K562 (cell line): ENCODE data around the gene CCDC9. TPM values are rescaled to one million over a fixed set of nuclear protein-coding genes. Genes with fewer than 3 reads are reported as not detected.

Source experiments
- ATAC-seq: fragments of 200-7000 bp; cut with Tn5 transposase; 3 replicates; pipeline ENCODE4 v1.9.1; 2020; ENCODE audit warnings: moderate library complexity
- BruUV-seq: library from RNA; stranded (reverse); fragments of 400-500 nt; replicated peaks from 2 replicates; lab custom pipeline; 2021; lab: Mats Ljungman, UMichigan
- CTCF ChIA-PET: fragments of 300-600 bp; formaldehyde crosslinking; extraction: SDS; loops from one replicate; lab custom pipeline; 2021; ENCODE audit warnings: low intra/inter-chr PET ratio; lab: Yijun Ruan, JAX
- POLR2A ChIA-PET: fragments of 300-600, 350-650 bp; sonication (Branson Sonifier 250); formaldehyde crosslinking; extraction: SDS; loops from one replicate; lab custom pipeline; 2021; ENCODE audit warnings: antibody characterized with exemption, inconsistent platforms; lab: Yijun Ruan, JAX
- DNase-seq, 4 experiments: peaks; one replicate each; pipeline versions ENCODE4 v3.0.0 to v3.0.0-alpha.2; 2011 to 2018; ENCODE audit warnings: low spot score in 3 of 4, mixed read lengths in 3 of 4; ENCODE audit errors: extremely low read depth in 1 of 4
- FAIRE-seq: peaks from 2 replicates; lab custom pipeline; 2011; peaks lifted over from hg19 to GRCh38; lab: Jason Lieb, UNC
- H2AFZ ChIP-seq: 2 replicates; pipeline ENCODE4 v1.6.0; 2011; ENCODE audit warnings: low read depth, low read length, control low read depth, inconsistent platforms
- H3K27ac ChIP-seq: fragments of 200-600 bp; 3 replicates; pipeline ENCODE4 v1.8.0; 2011; ENCODE audit warnings: low read depth, mild to moderate bottlenecking, control low read depth, inconsistent platforms, low read length, moderate library complexity, mixed read lengths; ENCODE audit errors: extremely low read depth
- H3K27me3 ChIP-seq, 2 experiments: fragments of 300-600 bp in 1 of 2; 2 replicates in 1 of 2; 3 replicates in 1 of 2; pipeline versions ENCODE4 v1.6.0 to v1.8.0; 2011; ENCODE audit warnings: inconsistent platforms in 2 of 2, low read length in 2 of 2, mild to moderate bottlenecking in 1 of 2, mixed read lengths in 1 of 2, moderate library complexity in 1 of 2; ENCODE audit not compliant: control insufficient read depth in 2 of 2, insufficient read depth in 2 of 2
- H3K36me3 ChIP-seq: fragments of 300-600 bp; 3 replicates; pipeline ENCODE4 v1.8.0; 2011; ENCODE audit warnings: mild to moderate bottlenecking, low read length, inconsistent platforms; ENCODE audit not compliant: control insufficient read depth, insufficient read depth
- H3K4me1 ChIP-seq, 2 experiments: fragments of 200-600 bp in 1 of 2; replicated peaks in 1 of 2; 2 replicates in 1 of 2; 3 replicates in 1 of 2; pipeline versions ENCODE4 v1.5.1 to v1.8.0; 2011; ENCODE audit warnings: inconsistent platforms in 2 of 2, low read length in 2 of 2, mild to moderate bottlenecking in 1 of 2, mixed read lengths in 1 of 2, moderate library complexity in 1 of 2; ENCODE audit not compliant: control insufficient read depth in 2 of 2, insufficient read depth in 2 of 2
- H3K4me2 ChIP-seq: 2 replicates; pipeline ENCODE4 v1.6.1; 2011; ENCODE audit warnings: low read length, control low read depth, inconsistent platforms, mixed read lengths; ENCODE audit not compliant: insufficient read depth
- H3K4me3 ChIP-seq: fragments of 200-600 bp; sonication (generic), shearing (Covaris generic); 2 replicates; pipeline ENCODE4 v1.5.1; 2016; ENCODE audit warnings: control low read depth, inconsistent platforms
- H3K79me2 ChIP-seq: fragments of 200-600 bp; 3 replicates; pipeline ENCODE4 v1.8.0; 2011; ENCODE audit warnings: low read length, inconsistent platforms; ENCODE audit not compliant: control insufficient read depth, insufficient read depth
- H3K9ac ChIP-seq, 2 experiments: 2 replicates each; pipeline versions ENCODE4 v1.6.0 to v1.6.1; 2011; ENCODE audit warnings: low read depth in 2 of 2, low read length in 2 of 2, control low read depth in 1 of 2, inconsistent platforms in 1 of 2, mild to moderate bottlenecking in 1 of 2, mixed read lengths in 1 of 2; ENCODE audit not compliant: insufficient read depth in 1 of 2
- H3K9me1 ChIP-seq: one replicate; pipeline ENCODE4 v1.6.0; 2011; ENCODE audit warnings: inconsistent platforms, mild to moderate bottlenecking, low read length, moderate library complexity; ENCODE audit not compliant: control insufficient read depth, insufficient read depth
- H3K9me3 ChIP-seq: replicated peaks from 2 replicates; pipeline ENCODE4 v1.5.1; 2011; ENCODE audit warnings: low read depth, low read length, inconsistent platforms; ENCODE audit not compliant: control insufficient read depth, insufficient read depth
- H4K20me1 ChIP-seq: replicated peaks from 2 replicates; pipeline ENCODE4 v1.6.1; 2011; ENCODE audit warnings: low read length, inconsistent platforms, mixed read lengths; ENCODE audit not compliant: control insufficient read depth, insufficient read depth
- ELF4 ChIP-seq: fragments of 450-650 bp; formaldehyde crosslinking; IDR thresholded peaks from 2 replicates; pipeline ENCODE4 v1.4.0; 2022; ENCODE audit warnings: missing genetic modification characterization
- HNRNPH1 ChIP-seq: fragments of 200-400 bp; formaldehyde crosslinking; optimal IDR thresholded peaks from 2 replicates; pipeline ENCODE3; 2017; ENCODE audit warnings: low read depth, mild to moderate bottlenecking, low read length, moderate library complexity
- HNRNPL ChIP-seq: fragments of 200-400 bp; formaldehyde crosslinking; IDR thresholded peaks from 2 replicates; pipeline ENCODE4 v1.6.1; 2017; ENCODE audit warnings: low read depth, mild to moderate bottlenecking, low read length
- MGA ChIP-seq: fragments of 450-650 bp; IDR thresholded peaks from 2 replicates; pipeline ENCODE4 v1.6.1; 2016; ENCODE audit warnings: mild to moderate bottlenecking, moderate library complexity
- SFPQ ChIP-seq: fragments of 200-400 bp; formaldehyde crosslinking; IDR thresholded peaks from 2 replicates; pipeline ENCODE4 v1.6.1; 2017; ENCODE audit warnings: mild to moderate bottlenecking, low read depth, low read length, moderate library complexity
- TGIF2 ChIP-seq: sonication (generic); formaldehyde crosslinking; IDR thresholded peaks from 2 replicates; pipeline ENCODE4 v1.8.1; 2022; ENCODE audit warnings: mild to moderate bottlenecking, missing genetic modification reagents, moderate library complexity
- ZBTB7A ChIP-seq: IDR thresholded peaks from 2 replicates; pipeline ENCODE4 v1.6.1; 2011; ENCODE audit warnings: low read depth, mild to moderate bottlenecking, low read length, moderate library complexity, borderline replicate concordance; ENCODE audit not compliant: control insufficient read depth
- WGBS: fragments of 100-300 bp; shearing (Covaris generic); methylation state at CpG from one replicate; pipeline ENCODE4 v1.1.6; 2016; ENCODE audit warnings: low coverage, mixed read lengths; ENCODE audit not compliant: insufficient coverage; ENCODE audit errors: missing lambda C conversion rate; 5-methylcytosine and 5-hydroxymethylcytosine counted together
- in situ Hi-C: fragments of 300-500 bp; cut with MboI; formaldehyde crosslinking; loops from 4 replicates; pipeline ENCODE4 v1.15.0; 2018; ENCODE audit warnings: inconsistent platforms, mixed read lengths
- intact Hi-C: fragments of 100-400 bp; cut with micrococcal nuclease; formaldehyde crosslinking; loops from 2 replicates; pipeline ENCODE4 v1.14.2; 2022
- polyA plus RNA-seq, 8 experiments: library from polyadenylated mRNA; depleted of rRNA in 4 of 8; stranded (reverse) in 5 of 8; unstranded in 3 of 8; fragments of >200 nt; fragmentation: Nextera tagmentation in 2 of 8; fragmentation: Illumina TruSeq in 1 of 8; extraction: Ambion mirVana in 2 of 8; extraction: Trizol in 1 of 8; gene quantifications; 2 replicates each; pipeline versions ENCODE4 v1.2.1 to v1.2.3, GENCODE V29; 2011 to 2014; ENCODE audit warnings: inconsistent platforms in 1 of 8, missing spikeins in 1 of 8
- total RNA-seq, 7 experiments: library from RNA; depleted of rRNA in 6 of 7; stranded (reverse); fragments of >200 nt in 6 of 7; fragmentation: Illumina TruSeq in 2 of 7; extraction: Trizol in 2 of 7; gene quantifications; 2 replicates each; pipeline versions ENCODE4 v1.2.1 to v1.2.3, GENCODE V29; 2011 to 2021; ENCODE audit warnings: low replicate concordance in 1 of 7

The CCDC9 gene
- total and polyA plus RNA-seq, 9 of the 15 experiments (the other 6 are each of a cell fraction or from before 2014, with no cell fraction given): 0.23 to 38.6 (median 8.4) TPM

GRCh38 chr19:47239610-47240296 lies 16.6 kb upstream of the CCDC9 start:
- H3K4me2 ChIP-seq: no peak overlapping the region
- BruUV-seq: no TSS peak
- ATAC-seq: no peak
- no peaks in the 10 kb centered on the region for H3K36me3 ChIP-seq
- WGBS: 82% methylated on average over 11 of the region's 62 CpGs
- intact Hi-C loops (loop anchor here (5.0 to 10.0 kb wide), 3 partner anchors 87 to 375 kb away; partner anchors contain the start of gene ARHGAP35), in situ Hi-C loops (loop anchor here (10.0 kb wide), 1 partner anchor 385 kb away; the partner anchor contains the start of gene AP2S1)
- no peaks in the 10 kb centered on the region for H4K20me1 ChIP-seq
- no peak for DNase-seq
- H3K9me1 ChIP-seq: no peaks in the 10 kb centered on the region
- H3K4me1 ChIP-seq: peaks cover 27 to 50% of the 10 kb centered on the region in 2 experiments; a peak in 4 of 5 replicates
- no peaks in the 10 kb centered on the region for H3K9me3 ChIP-seq
- no peak for FAIRE-seq
- CTCF ChIA-PET: no interaction called here
- H3K4me3 ChIP-seq: no peak overlapping the region
- H3K79me2 ChIP-seq: no peaks in the 10 kb centered on the region; the same call in 2 of the 3 replicates
- no peak overlapping the region for H2AFZ ChIP-seq
- peak overlapping the region in 1 of 2 experiments; percentile 85; a peak in 1 of 4 replicates for H3K9ac ChIP-seq
- H3K27ac ChIP-seq: no peak overlapping the region; the same call in 2 of the 3 replicates
- POLR2A ChIA-PET: interaction anchor here (0.6 to 2.4 kb wide), 3 partner anchors 13 to 86 kb away, joined by 3 to 17 read pairs (median 8); no protein-coding TSS in a partner anchor
- no peaks in the 10 kb centered on the region for H3K27me3 ChIP-seq
- TF ChIP-seq ZBTB7A (peak; percentile 48; the same call in 1 of the 2 replicates), HNRNPL (peak; percentile 88), HNRNPH1 (no peak), SFPQ (no peak), ELF4 (no peak), MGA (no peak), TGIF2 (CRISPR knock-in tag) (no peak)
